ENCODE data around the gene KCNS3.
A peak's percentile ranks its signal among the peaks of the same experiment; 100 is the strongest.

GRCh38 chr2:17830053-17831034 is 48.1 kb upstream of the KCNS3 start:
- TF ChIP-seq CTCF (IDR thresholded peaks at IDR 0.05) (peak; percentile 37 to 83 (median 58)), EP300 (IDR thresholded peaks at IDR 0.05) (no peak), POLR2A (IDR thresholded peaks at IDR 0.05; ENCODE audit: low read depth) (no peak)
